Activated effector memory CD4-positive, alpha-beta T cell treated with anti-CD3 and anti-CD28 coated beads, Interleukin-2, amount 50 U/mL, for 16 hours (primary cell): ENCODE measurements around the gene ITGB6.

Source experiments
- DNase-seq: peaks from one replicate; pipeline ENCODE4 v3.0.0-alpha.2; 2020

Gene ITGB6

GRCh38 chr2:160199683-160200389 lies at the start of gene ITGB6:
ITGB6 (minus strand) TSS chr2:160200272; CDS start chr2:160200063, 209 bp downstream.
- DNase-seq = no peak

DNA sequence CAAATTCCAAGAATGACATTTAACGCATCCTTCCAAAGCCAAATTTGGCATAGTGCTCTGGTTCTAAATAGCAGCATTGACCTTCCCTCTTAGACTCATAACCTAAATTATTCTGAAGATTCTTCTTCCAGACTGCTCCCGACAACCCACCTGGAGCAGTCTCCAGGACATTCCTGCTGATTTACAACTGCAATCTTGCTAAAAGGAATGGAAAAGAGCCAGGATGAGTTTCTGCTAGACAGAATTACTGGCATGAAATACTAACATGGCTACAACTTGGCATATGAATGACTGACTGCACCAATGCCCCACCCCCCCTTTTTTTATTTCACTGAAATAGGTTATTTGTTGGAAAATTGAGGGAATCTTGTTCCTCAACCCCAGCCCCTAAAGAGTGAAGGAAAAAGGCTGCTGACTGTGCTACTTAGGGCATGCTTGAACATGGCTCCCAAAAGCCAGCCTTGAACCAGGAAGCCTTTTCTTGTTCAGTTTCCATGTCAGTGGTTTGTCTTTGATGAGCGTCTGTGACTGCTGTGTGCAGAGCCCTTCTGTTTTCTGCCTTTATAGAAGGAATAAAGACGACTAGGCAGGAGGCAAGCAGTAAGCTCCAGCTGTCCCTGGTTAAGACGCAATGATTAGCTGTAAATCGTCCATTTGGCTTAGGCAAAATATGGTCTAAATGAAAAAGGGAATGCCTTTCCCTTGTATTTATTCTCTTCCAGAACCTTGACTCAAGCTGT lies 47.4 kb upstream of the ITGB6 start:
- DNase-seq = no peak

GRCh38 chr2:160246356-160246755 lies 46.3 kb upstream of the ITGB6 start:
- DNase-seq = no peak

DNA sequence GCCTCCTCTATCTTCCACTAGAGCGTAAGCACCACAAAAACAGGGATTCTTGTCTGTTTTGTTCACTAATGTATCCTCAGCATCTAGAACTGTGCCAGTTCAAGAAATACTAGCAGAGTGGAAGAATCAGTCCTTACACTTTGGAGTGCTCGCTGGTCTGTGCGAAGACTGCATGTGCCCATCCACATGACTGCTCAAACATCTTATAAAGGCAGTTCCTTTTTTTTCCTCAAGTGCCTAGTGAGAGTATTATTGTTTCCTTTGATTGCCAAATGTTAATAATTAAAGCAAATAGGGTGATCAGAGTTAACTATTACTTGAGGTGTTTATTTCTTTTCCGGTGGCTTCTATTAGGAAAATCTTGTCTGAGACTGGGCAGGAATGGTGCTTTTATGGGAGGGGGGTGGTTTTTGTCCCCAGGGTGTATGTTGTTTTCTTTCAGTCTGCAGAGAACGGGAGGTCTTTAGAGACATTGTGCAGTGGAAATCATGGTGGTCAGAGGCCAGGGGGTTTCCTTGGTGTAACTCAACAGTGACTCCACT lies 45.6 kb upstream of the ITGB6 start:
- DNase-seq = no peak

GRCh38 chr2:160242893-160243564 lies 43.0 kb upstream of the ITGB6 start:
- no peak for DNase-seq

DNA sequence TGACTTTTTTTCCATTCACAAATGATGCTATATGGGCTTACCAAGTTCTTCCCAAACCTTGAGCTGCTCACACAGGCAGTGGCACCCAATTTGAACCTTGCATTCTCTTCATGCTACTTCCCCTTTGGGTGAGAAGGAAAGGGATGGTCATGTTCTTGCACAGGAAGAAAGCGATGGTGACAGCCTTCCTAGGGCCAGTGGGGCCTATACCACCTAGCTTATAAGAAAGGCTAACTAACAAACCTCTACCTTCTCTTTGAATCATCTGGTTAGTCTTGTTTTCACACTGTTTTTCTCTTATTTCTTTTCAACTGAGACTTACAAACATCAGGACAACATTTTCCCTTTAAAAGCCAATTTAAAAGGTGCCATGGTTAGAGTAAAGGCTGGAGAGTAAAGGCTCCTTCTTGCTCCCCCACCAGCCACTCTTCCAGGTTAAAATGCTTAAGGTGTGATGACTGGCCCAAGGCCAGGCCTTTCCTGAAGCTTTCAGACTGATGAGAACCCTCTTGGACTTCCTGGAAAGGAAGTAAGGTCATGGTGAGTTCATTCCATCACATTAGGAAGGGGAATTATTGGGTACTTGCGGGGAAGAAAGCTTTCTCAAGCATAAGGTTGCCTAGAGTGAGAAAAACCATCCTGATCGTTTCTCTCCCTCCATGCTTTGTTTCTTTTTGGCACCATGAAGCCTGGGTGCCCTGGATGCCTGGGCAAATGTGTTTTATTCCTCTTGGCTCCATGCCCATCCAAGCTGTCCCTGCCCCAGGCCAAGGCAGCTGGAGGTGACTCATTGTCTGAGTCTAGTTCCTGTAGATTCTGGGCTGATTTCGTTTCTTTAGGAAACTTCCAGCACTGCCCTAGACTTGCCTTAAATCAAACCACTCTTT lies 41.4 kb upstream of the ITGB6 start:
- DNase-seq = no peak

DNA sequence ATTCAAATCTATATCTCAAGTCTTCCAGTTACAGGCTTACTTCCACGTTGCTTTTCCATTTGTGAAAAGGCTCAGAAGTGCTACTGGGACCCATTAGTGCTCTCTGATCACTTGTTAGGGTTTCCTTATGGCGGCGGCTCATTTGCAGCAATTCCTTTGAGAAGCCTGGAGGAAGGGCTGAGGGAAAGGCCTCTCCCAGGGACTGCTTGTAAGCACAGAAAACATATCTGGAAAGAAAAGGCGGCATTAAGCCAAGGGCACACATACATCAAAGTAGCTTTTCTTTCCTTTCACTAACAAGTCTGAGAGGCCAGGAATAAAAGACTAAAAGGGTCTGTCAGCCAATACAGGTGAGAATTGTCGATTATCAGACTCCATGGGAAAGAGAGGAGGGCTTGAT lies 39.4 kb upstream of the ITGB6 start:
- no peak for DNase-seq

GRCh38 chr2:160238392-160238791 lies 38.3 kb upstream of the ITGB6 start:
- no peak for DNase-seq

GRCh38 chr2:160232905-160233475 lies 32.9 kb upstream of the ITGB6 start:
- no peak for DNase-seq

DNA sequence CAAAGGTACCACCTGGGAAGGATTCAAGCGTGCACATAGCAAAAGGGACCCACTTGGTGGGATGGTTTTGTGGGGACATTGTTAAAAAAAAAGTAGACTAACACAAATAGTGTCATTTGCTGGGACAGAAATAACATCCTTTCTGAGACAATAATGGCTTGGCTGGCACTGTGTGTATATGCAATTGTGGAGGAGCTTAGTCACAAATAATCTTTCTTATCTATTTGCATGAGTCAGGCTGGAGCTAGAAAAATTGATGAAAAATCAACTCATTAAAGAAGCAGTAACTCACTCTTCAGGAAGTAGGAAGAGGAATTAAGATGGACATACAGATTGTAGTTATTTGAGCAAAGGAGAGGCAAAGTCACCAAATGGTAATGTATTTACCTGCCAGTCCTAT lies 29.5 kb upstream of the ITGB6 start:
- DNase-seq = no peak

- no peak for DNase-seq
These were observed 28.3 kb upstream of the ITGB6 start for GRCh38 chr2:160228141-160228917.

DNA sequence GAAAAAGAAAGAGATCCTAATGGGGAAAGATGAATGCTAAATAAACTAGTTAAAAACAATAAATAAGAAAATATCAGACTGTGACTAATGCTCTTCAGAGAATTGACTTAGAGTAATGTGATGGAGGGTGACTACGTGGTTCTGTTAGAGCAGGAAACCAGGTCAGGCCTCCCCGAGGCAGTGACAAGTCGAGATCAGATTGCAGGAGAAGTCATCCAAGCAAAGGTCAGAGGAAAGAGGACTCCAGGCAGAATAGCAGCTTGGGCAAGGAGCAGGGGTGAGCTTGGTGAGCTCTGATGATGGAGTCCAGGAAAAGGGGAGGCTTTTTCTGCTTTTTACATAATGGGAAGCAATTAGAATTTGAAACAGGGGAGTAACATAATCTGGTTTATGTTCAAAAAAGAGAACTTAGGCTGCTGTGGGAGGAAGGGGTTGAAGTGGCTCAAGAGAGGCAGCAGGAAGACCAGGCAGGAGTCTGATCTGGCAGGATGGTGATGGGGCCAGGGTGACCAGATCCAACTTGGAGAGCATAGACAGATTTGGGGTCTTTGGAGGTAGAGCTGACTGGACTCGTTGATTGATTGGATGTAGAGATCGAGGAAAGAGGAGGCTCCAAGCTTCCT lies 27.3 kb upstream of the ITGB6 start:
- DNase-seq = no peak

DNA sequence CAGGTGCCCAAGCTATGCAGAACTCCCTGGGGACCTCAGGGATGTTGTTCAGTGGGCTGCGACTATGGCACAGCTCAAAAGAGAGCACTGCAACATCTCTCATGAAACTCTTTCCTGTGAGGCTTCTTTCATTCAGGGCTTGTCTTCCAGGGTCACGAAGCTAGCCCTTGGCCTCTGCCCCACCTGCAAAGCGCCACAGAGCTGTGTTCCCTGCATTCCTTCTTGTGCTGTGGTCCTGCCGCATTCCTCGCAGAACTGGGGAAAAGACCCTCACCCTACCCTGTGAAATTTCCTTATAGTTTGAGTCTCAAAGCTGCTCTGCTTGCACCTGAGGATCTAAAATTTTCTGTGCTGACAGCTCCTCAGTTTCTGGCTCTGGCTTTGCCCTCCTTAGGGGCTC lies 26.3 kb upstream of the ITGB6 start:
- DNase-seq = no peak

- DNase-seq = no peak
These were observed 25.6 kb upstream of the ITGB6 start for GRCh38 chr2:160225722-160226121.

- DNase-seq = no peak
These were observed 24.4 kb upstream of the ITGB6 start for GRCh38 chr2:160224507-160224906.

GRCh38 chr2:160224060-160224459 lies 24.0 kb upstream of the ITGB6 start:
- DNase-seq = peak; percentile 67

GRCh38 chr2:160223560-160223959 lies 23.5 kb upstream of the ITGB6 start:
- DNase-seq = no peak

GRCh38 chr2:160222546-160223283 lies 22.6 kb upstream of the ITGB6 start:
- DNase-seq = no peak

- no peak for DNase-seq
These were observed 21.6 kb upstream of the ITGB6 start for GRCh38 chr2:160221391-160222276.
